Measurements from ENCODE around the gene ZNF148. TPM values are rescaled to one million over a fixed set of nuclear protein-coding genes. Genes with fewer than 3 reads are reported as not detected.

Gene ZNF148
- total and polyA plus RNA-seq, 2 of the 4 experiments (the other 2 are of a cell fraction) = 9.4 to 65.2 TPM

DNA sequence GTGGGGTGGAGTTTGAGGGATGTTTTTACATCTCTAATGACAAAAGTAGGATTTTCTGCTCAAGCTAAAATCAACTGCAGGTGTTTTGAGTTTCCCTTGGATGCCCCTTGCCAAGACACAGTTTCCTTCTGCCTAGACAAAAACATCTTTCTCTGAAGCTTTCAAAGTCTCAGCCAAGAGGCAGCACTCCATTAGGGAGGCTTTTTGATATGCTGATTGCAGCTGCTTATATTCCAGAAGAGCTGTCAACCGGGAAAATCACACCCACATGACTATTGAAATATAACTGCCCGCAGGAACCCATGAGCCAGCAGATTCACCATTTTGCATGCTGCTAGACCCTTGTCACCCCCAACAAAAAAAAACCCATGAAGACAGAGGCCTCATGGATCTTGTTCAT is 27.5 kb upstream of the ZNF148 start:
- no peak overlapping the region for H3K4me2 ChIP-seq (ENCODE audit: low read depth, low read length)
- ATAC-seq (ENCODE audit: low read depth) = no peak

More for the DNA sequence above, 27.5 kb upstream of the ZNF148 start:
- no peaks in the 10 kb centered on the region for H4K20me1 ChIP-seq (ENCODE audit: insufficient read depth, low read length)
- H4K5ac ChIP-seq (ENCODE audit: low read depth, low read length) = no peak overlapping the region
- no TSS peak for BruUV-seq (replicated peaks)
- ChIA-PET POLR2A (ENCODE audit: unreplicated experiment) (interaction anchor here (0.7 kb wide), 1 partner anchor 342 kb away, joined by 11 read pairs; no protein-coding TSS in a partner anchor), CTCF (interaction anchor here (0.6 kb wide), 1 partner anchor 36 kb away, joined by 3 read pairs; no protein-coding TSS in a partner anchor)
- no CpG with 5 or more reads among the region's 2 CpGs for WGBS, 2 experiments (ENCODE audit: extremely low coverage in 2 of 2, insufficient read length in 1 of 2)
- no peak overlapping the region for H3K4me3 ChIP-seq (ENCODE audit: insufficient read depth, low read depth, low read length)
- H2BK15ac ChIP-seq (ENCODE audit: low read depth, low read length) = no peak overlapping the region
- no peaks in the 10 kb centered on the region for H3K9me3 ChIP-seq (ENCODE audit: control insufficient read depth, insufficient read depth, low read length)
- peaks cover 7% of the 10 kb centered on the region; the same call in 1 of the 2 replicates for H3K4me1 ChIP-seq (ENCODE audit: control insufficient read depth, insufficient read depth, low read length)
- no peak overlapping the region for H3K14ac ChIP-seq (replicated peaks; ENCODE audit: low read depth, low read length)
- no peak overlapping the region for H2AK9ac ChIP-seq (replicated peaks; ENCODE audit: low read depth, low read length, poor library complexity)
- intact Hi-C loops (cut with micrococcal nuclease) (no loop called here), in situ Hi-C loops (cut with MboI; ENCODE audit: low sequenced_read_pairs) (no loop called here), dilution Hi-C loops (cut with HindIII; ENCODE audit: low sequenced_read_pairs, unreplicated experiment) (no loop called here)
- H4K8ac ChIP-seq (ENCODE audit: low read depth in 2 of 2, low read length in 2 of 2) = no peak overlapping the region
- peak overlapping the region; percentile 50; the same call in 1 of the 2 replicates for H2BK120ac ChIP-seq (ENCODE audit: low read depth, low read length)
- H3K23ac ChIP-seq (ENCODE audit: low read depth, low read length) = no peak overlapping the region
- no peak overlapping the region for H3K18ac ChIP-seq (ENCODE audit: low read depth, low read length)
- no peaks in the 10 kb centered on the region for H3K36me3 ChIP-seq (ENCODE audit: control insufficient read depth, insufficient read depth, low read length)
- no peaks in the 10 kb centered on the region; the same call in 1 of the 2 replicates for H3K27me3 ChIP-seq (ENCODE audit: control insufficient read depth, insufficient read depth, low read length)
- no peak overlapping the region for H3K27ac ChIP-seq (ENCODE audit: insufficient read depth, low read length)
- H3K56ac ChIP-seq (ENCODE audit: extremely low read depth, insufficient read depth, low read length) = no peak overlapping the region
- H3K79me1 ChIP-seq (ENCODE audit: low read depth in 1 of 2, low read length in 2 of 2) = no peaks in the 10 kb centered on the region
- H4K91ac ChIP-seq (ENCODE audit: insufficient read depth, low read depth, low read length) = no peak overlapping the region
- no peak for TF ChIP-seq CHD1 (IDR thresholded peaks at IDR 0.05; ENCODE audit: low read depth, low read length)
- TF ChIP-seq POLR2A (IDR thresholded peaks at IDR 0.05; ENCODE audit: low read depth, low read length) = no peak
- TF ChIP-seq BHLHE40 (IDR thresholded peaks at IDR 0.05; ENCODE audit: low read depth, low read length) = no peak
- TF ChIP-seq, protein P1, sequence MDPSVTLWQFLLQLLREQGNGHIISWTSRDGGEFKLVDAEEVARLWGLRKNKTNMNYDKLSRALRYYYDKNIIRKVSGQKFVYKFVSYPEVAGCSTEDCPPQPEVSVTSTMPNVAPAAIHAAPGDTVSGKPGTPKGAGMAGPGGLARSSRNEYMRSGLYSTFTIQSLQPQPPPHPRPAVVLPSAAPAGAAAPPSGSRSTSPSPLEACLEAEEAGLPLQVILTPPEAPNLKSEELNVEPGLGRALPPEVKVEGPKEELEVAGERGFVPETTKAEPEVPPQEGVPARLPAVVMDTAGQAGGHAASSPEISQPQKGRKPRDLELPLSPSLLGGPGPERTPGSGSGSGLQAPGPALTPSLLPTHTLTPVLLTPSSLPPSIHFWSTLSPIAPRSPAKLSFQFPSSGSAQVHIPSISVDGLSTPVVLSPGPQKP (IDR thresholded peaks at IDR 0.05; ENCODE audit: borderline replicate concordance, low read depth, low read length) = no peak
- no peak for TF ChIP-seq FOS (IDR thresholded peaks at IDR 0.05; ENCODE audit: low read depth, low read length)
- TF ChIP-seq, protein P2, sequence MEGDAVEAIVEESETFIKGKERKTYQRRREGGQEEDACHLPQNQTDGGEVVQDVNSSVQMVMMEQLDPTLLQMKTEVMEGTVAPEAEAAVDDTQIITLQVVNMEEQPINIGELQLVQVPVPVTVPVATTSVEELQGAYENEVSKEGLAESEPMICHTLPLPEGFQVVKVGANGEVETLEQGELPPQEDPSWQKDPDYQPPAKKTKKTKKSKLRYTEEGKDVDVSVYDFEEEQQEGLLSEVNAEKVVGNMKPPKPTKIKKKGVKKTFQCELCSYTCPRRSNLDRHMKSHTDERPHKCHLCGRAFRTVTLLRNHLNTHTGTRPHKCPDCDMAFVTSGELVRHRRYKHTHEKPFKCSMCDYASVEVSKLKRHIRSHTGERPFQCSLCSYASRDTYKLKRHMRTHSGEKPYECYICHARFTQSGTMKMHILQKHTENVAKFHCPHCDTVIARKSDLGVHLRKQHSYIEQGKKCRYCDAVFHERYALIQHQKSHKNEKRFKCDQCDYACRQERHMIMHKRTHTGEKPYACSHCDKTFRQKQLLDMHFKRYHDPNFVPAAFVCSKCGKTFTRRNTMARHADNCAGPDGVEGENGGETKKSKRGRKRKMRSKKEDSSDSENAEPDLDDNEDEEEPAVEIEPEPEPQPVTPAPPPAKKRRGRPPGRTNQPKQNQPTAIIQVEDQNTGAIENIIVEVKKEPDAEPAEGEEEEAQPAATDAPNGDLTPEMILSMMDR (conservative IDR thresholded peaks at IDR 0.05; ENCODE audit: low read depth, low read length) = no peak
- no peak for TF ChIP-seq CEBPB (IDR thresholded peaks at IDR 0.05; ENCODE audit: low read depth, low read length)
- TF ChIP-seq MAFK (IDR thresholded peaks at IDR 0.05; ENCODE audit: low read depth, low read length) = no peak
- TF ChIP-seq SMC3 (IDR thresholded peaks at IDR 0.05; ENCODE audit: low read depth, low read length) = no peak
- no peak for TF ChIP-seq NFE2L2 (IDR thresholded peaks at IDR 0.05; ENCODE audit: low read depth, low read length)
- no peak for TF ChIP-seq RFX5 (IDR thresholded peaks at IDR 0.05; ENCODE audit: low read depth, low read length)
- no peak overlapping the region for H2BK5ac ChIP-seq (ENCODE audit: low read depth, low read length, poor library complexity, severe bottlenecking)
- no peak overlapping the region for H2AFZ ChIP-seq (replicated peaks; ENCODE audit: low read length, poor library complexity)
- DNase-seq = no peak
- H3K9ac ChIP-seq (ENCODE audit: low read depth, low read length) = no peak overlapping the region
- H3K9me1 ChIP-seq (ENCODE audit: insufficient read depth, low read length) = peaks cover 3% of the 10 kb centered on the region; the same call in 1 of the 2 replicates
- no peak overlapping the region for H2AK5ac ChIP-seq (ENCODE audit: low read depth, low read length)
- no peak overlapping the region for H3K4ac ChIP-seq (ENCODE audit: low read depth, low read length)
- H2BK20ac ChIP-seq (ENCODE audit: low read depth, low read length) = peak overlapping the region; percentile 53; the same call in 1 of the 2 replicates

Data from IMR-90 (cell line).